AG20443 (cell line): ENCODE data around the gene LPIN3.
"Not testable (repeated sequence)": the region's sequence is repeated elsewhere in the genome, so short reads cannot be mapped to it uniquely, and the experiment has no call there.

Source experiments
- DNase-seq: peaks from one replicate; pipeline ENCODE4 v3.0.0; 2012; ENCODE audit warnings: low spot score, mixed read lengths

LPIN3 gene, protein sequence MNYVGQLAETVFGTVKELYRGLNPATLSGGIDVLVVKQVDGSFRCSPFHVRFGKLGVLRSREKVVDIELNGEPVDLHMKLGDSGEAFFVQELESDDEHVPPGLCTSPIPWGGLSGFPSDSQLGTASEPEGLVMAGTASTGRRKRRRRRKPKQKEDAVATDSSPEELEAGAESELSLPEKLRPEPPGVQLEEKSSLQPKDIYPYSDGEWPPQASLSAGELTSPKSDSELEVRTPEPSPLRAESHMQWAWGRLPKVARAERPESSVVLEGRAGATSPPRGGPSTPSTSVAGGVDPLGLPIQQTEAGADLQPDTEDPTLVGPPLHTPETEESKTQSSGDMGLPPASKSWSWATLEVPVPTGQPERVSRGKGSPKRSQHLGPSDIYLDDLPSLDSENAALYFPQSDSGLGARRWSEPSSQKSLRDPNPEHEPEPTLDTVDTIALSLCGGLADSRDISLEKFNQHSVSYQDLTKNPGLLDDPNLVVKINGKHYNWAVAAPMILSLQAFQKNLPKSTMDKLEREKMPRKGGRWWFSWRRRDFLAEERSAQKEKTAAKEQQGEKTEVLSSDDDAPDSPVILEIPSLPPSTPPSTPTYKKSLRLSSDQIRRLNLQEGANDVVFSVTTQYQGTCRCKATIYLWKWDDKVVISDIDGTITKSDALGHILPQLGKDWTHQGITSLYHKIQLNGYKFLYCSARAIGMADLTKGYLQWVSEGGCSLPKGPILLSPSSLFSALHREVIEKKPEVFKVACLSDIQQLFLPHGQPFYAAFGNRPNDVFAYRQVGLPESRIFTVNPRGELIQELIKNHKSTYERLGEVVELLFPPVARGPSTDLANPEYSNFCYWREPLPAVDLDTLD

DNA sequence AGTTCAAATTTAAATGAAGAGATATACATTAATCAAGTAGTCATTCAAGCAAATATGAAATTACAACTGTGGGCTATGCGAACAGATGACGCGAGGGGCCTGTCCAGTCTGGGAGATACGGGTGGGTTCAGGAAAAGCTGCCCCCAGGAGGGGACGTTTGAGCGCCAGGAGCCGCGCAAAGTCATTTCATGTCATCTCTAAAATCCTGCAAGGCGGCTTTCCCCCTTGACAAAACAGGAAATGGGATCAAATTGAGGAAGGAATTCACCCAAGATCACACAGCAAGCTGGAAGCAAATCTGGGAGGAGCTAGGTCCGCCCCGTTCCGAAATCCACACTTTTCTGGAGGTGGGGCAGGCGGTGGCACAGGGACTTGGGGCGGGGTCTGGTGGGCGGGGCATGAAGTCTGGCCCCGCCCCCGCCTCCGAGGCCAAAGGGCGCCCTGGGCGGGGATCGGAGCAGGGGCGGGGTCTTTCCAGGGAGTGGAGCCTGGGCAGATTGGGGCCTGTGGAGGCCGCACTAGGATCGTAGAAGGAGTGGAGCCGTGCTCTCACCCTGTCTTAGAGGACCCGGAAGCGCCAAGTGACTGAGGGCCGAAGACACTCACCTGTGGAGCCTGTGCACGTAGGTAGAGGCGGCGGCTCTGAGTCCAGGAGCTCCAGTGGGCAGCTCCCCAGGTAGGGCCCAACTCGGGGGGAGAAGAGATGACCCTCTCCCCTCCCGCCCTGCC lies at the start of gene LPIN3:
TSS of gene LPIN3 (plus strand) at position 495 of the 729 bp plus-strand sequence. CDS start 4,983 bp downstream, outside the sequence.
- peak; percentile 97 for DNase-seq

DNA sequence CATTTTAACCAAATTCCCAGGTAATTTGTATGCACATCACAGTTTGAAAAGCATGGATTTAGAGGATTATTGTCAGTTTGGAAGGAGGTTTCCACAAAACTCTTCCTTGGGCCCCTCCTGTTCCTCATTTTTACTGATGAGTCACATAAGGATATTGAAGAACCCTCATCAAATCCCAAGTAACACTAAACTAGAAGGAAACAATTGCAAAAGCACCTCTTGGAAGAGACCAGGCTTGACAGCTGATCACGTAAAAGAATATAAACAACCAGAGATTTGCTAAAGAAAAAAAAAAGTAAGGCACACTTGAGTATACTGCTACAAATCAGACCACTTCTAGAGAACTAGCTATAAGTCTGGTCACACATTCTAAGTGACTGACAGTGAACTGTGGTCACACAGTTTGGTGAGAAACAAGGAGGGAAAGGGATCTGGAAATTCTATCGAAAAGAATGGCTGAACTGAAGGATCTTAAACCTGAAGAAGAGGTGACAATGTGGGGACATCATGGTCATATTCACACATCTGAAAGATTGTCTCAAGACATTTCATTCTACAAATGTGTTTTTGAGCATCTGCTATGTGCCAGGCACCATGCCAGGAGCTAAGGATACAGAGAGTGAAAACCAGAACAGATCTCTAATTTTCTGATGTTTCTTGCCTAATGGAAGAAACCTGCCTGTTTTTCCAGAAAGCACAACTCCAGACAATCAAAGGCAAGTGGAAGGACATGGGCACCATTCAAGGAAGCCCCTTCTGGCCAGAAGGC lies 47.2 kb upstream of the LPIN3 start:
- peak; percentile 26 for DNase-seq

DNA sequence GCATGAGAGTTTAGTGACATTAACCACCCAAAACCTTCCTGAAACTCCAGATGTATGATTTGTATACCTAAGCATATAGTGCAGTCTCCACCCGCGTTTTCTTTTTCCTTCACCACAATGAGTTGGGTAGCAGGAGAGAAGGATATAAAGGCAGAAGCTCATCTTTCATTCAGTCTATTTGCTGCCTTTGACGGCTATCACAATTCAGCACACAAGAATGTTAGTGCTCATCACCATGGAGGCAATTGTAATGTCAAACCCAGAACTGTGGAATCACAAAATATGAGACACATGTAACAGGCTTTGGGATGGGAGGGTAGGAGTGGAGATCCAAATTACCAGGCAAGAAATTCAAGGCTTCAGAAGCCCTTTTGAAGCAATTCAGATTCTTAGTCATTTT lies 40.7 kb upstream of the LPIN3 start:
- DNase-seq: peak; percentile 58

DNA sequence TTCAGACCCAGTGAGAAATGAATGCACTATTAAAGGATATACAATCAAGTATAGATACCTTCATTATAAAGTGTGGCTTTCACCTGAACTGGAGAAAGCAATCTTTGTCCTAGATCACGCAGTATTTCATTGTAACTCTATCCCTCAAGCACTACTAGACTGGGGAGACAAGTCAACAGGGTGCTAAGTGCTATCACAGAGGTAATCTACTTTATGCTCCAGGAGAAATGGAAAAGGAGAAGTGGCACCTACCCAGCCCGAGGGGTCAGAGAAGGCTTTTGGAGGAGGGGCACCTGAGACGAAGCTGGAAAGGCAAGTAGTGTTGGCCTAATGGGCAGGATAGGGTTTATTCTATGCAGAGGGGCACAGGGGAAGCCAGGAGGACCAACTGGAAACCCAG lies 40.2 kb upstream of the LPIN3 start:
- DNase-seq: no peak

DNA sequence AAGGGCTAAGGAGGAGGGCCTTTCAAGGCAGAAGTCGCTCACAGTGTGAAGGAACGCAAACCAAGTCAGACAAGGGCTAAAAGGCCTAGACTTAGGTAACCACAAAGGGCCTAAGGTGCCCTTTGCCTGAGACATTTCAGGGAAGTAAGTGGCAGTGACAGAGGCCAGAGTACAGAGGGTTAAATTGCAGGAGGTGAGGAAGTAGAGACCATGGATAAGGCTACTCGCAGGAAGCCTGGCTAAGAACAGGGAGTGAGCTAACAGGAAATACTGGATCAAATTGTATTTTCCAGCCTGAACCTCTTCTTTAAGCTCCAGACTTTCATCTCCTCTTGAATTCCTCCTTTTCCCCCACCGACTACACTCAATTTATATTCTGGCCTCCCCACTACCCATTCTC lies 39.7 kb upstream of the LPIN3 start:
- no peak for DNase-seq

DNA sequence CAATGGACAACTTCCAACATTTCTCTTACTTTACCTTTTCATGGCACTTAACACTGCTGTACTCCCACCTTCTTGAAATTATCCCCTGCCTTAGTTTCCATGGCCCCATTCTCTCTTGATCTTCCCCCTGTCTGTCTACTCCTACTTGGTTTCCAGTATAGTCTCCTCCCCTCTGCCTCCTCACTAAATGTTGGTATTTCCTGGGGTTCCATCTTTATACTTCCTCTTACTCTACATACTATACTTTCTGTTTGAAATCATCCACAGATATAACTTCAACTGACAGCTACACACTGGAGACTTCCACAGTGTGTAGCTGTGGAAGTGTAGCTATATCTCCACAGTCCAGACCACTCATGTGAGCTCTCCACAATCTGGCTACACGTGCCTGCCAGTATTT lies 36.6 kb upstream of the LPIN3 start:
- no peak for DNase-seq

DNA sequence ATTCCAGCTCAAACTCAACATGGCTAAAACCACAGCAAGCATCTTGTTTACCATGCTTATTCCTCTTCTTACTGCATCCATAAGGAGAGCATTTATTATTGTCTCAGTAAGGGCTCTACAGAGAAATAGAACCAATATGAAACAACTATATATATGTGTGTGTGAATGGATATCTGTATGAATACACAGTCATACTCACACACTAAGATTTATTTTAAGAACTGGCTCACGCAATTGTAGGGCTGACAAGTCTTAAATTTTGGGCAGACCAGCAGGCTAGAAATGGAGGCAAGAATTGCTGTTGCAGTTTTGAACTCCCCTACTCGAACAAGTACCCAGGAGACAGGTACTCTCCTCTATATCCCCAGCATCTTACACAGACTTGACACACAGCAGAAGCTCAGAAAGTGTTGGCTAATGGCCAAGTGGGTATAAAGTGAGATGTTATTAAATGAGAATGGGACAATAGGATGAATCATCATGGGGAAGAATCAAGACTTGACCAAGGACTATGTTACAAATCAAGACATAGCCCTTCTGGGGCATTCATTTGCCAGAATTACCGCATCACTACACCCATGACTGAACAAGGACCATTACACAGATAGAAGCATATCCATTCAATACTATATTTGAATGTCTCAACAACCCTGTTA lies 36.1 kb upstream of the LPIN3 start:
- no peak for DNase-seq

DNA sequence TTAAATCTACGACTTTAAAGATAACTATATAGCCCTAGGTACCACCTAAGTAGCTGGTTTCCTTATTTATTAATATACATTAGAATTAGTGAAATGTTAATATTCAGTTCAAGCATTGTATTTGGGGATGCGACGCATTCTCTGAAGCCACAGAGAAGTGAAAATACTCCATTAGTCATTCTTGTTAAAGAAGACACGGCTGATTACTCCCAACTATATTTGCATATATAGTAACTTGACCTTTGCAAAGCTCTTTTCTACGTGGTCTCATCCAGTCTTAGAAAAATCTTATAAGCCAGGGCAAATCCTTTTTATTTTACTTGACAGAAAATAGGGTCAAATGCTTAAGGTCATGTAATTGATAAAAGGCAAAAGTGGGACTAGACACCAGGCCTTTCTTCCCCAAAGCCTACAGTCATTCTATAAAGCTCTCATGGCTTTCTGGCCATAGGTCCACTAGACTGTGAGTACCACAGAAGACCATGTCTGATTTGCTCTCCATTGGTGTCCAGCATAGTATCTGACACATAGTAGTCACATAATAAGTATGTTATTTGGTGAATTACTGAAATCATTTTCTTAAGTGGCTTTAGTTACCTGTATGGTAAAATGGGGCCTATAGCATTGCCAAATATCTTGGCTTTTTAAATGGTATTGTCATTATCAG lies 34.4 kb upstream of the LPIN3 start:
- no peak for DNase-seq

DNA sequence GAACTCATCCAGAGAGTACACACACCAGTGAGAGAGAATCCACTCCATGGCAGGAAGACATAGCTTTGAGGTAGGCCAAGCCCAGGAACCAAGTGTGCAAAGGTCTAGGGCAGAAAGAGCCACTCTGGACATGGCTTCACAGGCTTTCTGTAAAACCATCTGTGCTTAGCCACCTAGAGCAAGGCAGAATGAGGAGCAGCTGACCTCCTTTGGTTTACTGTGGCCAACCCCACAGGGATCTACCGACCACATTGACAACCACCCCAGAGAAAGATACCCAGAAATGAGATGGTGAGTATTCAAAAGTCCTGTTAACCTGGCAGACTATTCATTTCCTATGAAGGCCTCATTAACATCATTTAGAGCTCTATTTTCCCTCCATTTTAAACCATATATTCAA lies 33.6 kb upstream of the LPIN3 start:
- DNase-seq: no peak

DNA sequence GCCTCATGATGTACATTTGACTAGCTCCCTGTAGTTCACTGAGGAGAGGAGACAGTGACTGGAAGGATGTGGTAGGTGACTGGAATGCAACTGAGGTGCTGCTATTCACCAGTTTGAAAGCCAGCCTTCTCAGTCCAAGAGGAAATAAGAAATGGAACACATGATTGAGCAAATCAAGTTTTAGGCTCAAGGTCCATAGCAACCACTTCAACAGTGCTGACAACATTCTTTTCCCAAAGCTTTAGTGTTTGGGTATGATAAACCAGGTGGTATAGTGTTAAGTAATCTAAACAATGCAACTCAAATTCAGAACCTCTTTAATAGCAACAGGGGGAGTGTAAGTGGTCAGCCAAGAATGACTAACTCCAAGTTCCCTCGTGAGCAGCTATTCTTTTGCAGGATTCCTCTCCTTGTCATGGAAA lies 32.3 kb upstream of the LPIN3 start:
- DNase-seq: peak; percentile 62

DNA sequence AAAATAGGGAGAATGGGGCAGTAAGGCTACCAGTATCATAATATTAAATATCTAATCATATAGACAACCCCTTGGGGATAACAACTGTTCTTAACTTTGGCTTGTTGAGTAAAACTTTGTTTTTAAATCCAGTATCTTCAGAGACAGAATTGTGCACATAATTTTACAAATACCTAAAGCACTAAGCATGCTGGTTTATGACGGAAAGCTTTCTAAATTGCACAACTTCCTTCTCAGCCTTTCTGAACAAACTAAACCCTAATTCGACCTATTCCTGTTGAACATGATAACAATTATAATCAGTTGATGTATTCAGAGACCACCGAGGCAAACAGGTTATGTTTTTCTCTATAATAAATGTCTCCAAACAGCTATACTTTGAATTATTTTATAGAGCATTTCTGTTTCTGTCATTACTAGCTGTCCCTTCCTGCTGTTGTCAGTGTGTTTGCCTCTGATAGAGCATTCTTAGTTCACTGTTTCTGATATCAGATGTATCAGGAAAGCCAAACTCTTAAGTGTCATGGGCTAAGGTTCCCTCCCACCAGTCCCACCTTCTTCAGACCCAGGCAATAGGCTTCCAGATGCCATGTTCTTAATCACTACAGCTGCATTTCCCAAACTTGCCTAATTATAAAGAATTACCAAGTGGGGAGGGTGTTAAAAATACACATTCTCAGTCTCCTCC lies 31.8 kb upstream of the LPIN3 start:
- peak; percentile 23 for DNase-seq

DNA sequence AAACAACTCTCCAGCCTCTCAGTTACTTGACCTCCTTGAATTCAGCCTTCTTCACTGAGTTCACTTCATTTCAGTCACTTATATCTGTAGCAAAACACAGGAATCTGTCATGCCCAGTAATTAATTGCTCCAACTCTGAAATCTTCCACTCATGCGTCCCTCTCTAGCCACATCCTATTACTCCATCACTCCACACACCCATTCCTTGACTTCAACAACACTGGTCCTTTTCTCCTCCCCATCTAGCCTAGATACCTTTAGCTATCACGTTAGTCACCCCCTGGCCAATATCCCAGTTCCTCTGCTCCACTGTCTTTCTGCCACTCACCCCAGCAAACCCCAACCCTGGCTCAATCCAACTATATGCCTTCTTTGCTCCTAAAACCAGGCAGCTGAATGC lies 30.8 kb upstream of the LPIN3 start:
- DNase-seq: peak; percentile 59

DNA sequence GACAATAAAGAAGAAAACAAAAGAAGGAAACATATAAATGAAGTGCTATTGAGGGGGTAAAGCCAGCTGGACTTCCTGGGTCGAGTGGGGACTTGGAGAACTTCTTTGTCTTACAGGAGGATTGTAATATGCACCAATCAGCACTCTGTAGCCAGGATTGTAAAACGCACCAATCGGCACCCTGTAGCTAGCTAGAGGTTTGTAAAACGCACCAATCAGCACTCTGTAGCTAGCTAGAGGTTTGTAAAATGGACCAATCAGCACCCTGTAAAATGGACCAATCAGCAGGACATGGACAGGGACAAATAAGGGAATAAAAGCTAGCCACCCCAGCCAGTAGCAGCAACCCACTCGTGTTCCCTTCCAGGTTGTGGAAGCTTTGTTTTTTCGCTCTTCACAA lies 28.6 kb upstream of the LPIN3 start:
- DNase-seq: not testable (repeated sequence)

DNA sequence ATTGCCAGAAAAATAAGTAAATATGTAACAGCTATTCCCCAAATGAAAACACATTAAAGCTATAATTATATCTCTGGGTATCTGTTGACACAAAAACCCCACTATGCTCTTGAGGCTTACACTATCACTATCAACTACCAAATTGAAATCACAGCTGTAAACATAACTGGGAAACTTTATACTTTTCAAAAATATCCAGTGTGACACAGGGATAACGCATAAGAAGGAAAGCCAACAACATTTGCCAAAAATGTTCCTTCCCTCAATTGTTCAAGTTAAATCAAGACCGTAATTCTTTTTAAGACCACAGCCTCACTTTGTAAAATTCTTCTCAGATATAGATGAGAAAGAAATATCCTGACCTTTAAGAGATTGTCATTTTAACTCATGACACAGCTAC lies 26.2 kb upstream of the LPIN3 start:
- DNase-seq: no peak

DNA sequence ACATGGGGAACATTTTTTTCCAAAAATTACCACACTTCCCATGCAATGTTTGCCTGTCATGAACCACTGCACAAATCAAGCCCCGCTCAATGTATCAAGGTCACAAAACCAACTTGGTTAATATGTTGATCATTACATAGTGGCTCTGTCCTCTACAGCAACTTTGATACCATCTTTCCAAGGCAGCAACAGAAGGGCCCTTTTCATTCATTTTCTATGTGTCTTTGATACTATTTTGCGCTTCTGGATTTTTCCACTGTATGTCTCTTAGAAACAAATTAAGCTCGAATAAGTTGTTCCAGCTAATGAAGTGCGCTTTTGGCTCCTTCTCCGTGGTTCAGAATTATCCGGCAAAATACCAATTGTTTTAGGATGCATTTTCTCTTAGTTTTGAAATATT lies 24.6 kb upstream of the LPIN3 start:
- DNase-seq: no peak

DNA sequence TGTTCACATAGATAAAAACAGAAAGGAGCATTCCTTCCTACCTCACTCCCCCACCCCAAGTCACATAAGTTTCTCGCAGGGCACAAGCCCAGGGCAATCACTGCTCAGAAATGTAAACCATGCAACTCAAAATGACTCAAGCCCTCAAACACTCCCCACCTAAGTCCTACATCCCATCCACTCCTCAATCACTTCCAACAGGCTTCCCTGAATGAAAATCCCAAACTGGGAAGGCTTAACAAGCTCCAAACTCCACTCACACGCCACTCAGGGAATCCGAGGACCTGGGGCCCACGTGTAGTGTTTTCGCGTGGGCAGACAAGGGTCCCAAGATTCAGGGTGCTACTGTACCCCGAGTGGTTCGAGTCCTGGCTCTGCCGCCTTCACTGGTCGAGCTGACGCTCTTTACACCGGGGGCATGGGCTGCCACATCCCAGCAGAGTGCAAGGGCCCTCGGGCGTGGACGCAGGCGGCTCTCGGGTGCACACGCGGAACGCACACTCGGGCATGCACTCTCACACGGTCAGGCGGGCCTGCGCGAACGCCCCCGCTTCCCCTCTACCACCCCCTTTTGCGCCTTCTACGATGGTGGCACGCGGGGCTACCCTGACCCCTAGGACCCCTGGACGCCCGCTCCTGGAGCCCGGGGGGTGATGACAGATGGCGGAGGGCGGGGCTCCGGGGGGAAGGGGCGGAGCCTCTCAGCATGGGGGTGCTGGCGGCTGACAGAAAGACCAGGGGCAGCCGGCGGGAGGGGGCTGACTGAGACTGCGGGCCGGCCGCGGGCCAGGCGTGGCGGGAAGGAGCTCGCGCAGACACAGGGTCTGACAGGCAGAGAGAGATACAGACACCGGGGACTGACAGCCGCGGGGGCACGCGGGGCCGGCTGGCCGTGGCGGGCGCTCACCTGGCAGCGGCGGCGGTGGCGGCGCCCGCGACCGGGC lies 23.7 kb upstream of the LPIN3 start:
- DNase-seq: peak; percentile 85

DNA sequence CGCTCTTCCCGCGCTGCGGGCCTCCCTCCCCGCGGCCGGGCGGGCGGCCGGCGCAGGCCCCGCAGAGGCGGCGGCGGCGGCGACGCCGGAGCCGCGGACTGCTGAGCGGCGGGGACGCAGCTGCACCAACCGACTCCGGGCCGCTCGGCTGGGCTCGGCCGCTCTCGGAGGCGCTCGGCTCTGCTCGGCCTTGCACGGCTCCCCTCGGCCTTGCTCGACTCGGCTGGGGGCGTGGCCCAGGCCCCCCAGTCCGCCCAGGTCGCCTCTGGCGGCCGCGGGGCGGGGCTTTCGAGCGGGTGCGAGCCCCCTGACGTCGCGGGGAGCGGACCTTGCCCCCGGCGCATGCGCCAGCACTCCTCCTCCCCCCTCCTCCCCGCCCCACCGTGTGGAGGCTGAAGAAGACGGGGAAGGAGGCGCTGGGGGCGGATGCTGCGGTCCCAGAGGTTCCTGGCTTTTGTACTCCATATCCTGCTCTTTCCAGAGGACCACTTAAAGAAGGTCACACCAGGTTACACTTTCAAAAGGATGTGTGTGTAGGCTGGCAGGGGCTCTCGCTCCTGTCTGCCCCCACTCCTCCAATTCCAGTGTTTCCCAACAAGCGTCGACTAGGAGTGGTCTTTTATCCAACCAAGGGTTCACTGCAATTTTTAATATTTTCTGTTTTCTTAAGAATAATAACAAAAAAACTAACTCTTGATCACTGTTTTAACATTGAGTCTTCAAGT lies 22.9 kb upstream of the LPIN3 start, which contains the start of gene ZHX3:
TSS of gene ZHX3 (minus strand) at position 186 of the 725 bp plus-strand sequence. CDS start 112,815 bp downstream, outside the sequence.
- DNase-seq: peak; percentile 100

DNA sequence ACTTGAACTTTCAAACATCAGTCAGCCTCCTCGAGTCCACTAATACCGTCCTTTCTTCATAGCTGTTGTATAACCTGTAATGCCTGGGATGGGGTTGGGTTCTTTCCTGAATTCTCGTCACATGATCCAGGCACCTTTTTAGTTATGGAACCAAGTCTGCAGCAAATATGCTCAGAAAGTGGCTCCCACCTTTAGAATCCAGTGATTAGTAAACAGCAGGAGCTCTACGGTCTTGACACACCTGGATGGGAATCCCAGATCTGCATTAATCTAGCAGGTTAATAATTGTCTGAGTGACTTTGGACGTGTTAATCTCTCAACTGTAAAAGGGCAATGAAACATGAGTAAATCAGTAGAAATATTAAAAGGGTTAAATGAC lies 22.4 kb upstream of the LPIN3 start:
- no peak for DNase-seq
